A673 (cell line): ENCODE results near the gene PRKG1.

ENCODE experiments used
- EZH2 ChIP-seq: fragments of 200-600 bp; sonication (generic); IDR thresholded peaks from 2 replicates; pipeline ENCODE4 v1.6.1; 2017; ENCODE audit warnings: borderline replicate concordance, low read depth, mild to moderate bottlenecking, mixed read lengths, antibody characterized with exemption, low read length; ENCODE audit not compliant: poor library complexity, severe bottlenecking
- TF ChIP-seq, protein P1 (sequence below): fragments of 300-800, 200-600 bp; sonication (generic); conservative IDR thresholded peaks from 2 replicates; pipeline ENCODE4 v1.5.1; 2017; ENCODE audit warnings: low read depth, mild to moderate bottlenecking, antibody characterized with exemption, low read length, moderate library complexity, mixed read lengths

DNA sequence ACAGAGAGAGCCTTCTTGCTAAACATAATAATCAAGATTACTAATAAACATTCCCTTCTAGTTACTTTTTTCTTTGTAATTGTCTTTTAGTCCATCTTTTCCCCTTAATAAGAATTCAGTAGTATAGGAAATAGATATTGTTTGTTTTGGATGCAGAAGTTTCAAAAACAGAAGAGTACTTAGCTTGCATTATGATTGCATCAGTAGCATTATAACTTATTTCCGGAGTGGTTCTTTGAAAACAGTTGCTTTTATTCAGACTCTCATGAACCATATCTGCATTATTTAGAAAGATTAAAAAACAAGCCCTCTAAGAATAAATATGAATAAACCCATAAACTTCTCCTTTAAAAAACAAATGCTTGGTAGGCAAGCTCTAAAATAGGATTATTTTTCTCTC is 1205.8 kb downstream of the PRKG1 start:
- TF ChIP-seq, protein P1, sequence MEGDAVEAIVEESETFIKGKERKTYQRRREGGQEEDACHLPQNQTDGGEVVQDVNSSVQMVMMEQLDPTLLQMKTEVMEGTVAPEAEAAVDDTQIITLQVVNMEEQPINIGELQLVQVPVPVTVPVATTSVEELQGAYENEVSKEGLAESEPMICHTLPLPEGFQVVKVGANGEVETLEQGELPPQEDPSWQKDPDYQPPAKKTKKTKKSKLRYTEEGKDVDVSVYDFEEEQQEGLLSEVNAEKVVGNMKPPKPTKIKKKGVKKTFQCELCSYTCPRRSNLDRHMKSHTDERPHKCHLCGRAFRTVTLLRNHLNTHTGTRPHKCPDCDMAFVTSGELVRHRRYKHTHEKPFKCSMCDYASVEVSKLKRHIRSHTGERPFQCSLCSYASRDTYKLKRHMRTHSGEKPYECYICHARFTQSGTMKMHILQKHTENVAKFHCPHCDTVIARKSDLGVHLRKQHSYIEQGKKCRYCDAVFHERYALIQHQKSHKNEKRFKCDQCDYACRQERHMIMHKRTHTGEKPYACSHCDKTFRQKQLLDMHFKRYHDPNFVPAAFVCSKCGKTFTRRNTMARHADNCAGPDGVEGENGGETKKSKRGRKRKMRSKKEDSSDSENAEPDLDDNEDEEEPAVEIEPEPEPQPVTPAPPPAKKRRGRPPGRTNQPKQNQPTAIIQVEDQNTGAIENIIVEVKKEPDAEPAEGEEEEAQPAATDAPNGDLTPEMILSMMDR, result no peak
- TF ChIP-seq EZH2, result no peak
